ENCODE data around the gene BMPER. TPM values are rescaled to one million over a fixed set of nuclear protein-coding genes. Genes with fewer than 3 reads are reported as not detected.

BMPER gene
- total RNA-seq, 2 experiments from 2014 or later, result not detected

GRCh38 chr7:33901199-33901598 lies 4.1 kb upstream of the BMPER start:
- H3K27me3 Mint-ChIP-seq, result peaks cover 75% of the 10 kb centered on the region
- no peaks in the 10 kb centered on the region for H3K36me3 Mint-ChIP-seq (ENCODE audit: low read depth)
- Histone ChIP-seq H3K4me1 (ENCODE audit: insufficient read depth, low read length) (peaks cover 11% of the 10 kb centered on the region), H3K4me3 (ENCODE audit: low read length) (no peak overlapping the region), H3K27ac (ENCODE audit: low read depth in 1 of 2, low read length in 2 of 2) (no peak overlapping the region), H3K36me3 (ENCODE audit: insufficient read depth, low read length) (no peaks in the 10 kb centered on the region), H3K27me3 (ENCODE audit: control insufficient read depth in 1 of 2, insufficient read depth in 2 of 2, low read length in 2 of 2) (peaks cover 26 to 49% of the 10 kb centered on the region in 2 experiments), H3K9me3 (ENCODE audit: control insufficient read depth in 1 of 2, insufficient read depth in 1 of 2, low read length in 2 of 2) (peaks cover 0 to 4% of the 10 kb centered on the region in 2 experiments)
- H3K27ac Mint-ChIP-seq, result no peak overlapping the region
- intact Hi-C loops (cut with DNase I, micrococcal nuclease), result no loop called here
- DNase-seq, result no peak
- POLR2A ChIA-PET, result no interaction called here
- TF ChIP-seq, protein P1, sequence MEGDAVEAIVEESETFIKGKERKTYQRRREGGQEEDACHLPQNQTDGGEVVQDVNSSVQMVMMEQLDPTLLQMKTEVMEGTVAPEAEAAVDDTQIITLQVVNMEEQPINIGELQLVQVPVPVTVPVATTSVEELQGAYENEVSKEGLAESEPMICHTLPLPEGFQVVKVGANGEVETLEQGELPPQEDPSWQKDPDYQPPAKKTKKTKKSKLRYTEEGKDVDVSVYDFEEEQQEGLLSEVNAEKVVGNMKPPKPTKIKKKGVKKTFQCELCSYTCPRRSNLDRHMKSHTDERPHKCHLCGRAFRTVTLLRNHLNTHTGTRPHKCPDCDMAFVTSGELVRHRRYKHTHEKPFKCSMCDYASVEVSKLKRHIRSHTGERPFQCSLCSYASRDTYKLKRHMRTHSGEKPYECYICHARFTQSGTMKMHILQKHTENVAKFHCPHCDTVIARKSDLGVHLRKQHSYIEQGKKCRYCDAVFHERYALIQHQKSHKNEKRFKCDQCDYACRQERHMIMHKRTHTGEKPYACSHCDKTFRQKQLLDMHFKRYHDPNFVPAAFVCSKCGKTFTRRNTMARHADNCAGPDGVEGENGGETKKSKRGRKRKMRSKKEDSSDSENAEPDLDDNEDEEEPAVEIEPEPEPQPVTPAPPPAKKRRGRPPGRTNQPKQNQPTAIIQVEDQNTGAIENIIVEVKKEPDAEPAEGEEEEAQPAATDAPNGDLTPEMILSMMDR (IDR thresholded peaks at IDR 0.05), result no peak
- H3K9me3 Mint-ChIP-seq, result no peaks in the 10 kb centered on the region
- no peak overlapping the region for H3K4me3 Mint-ChIP-seq
- CTCF ChIA-PET, result no interaction called here
- ATAC-seq (ENCODE audit: poor library complexity), result no peak
- H3K4me1 Mint-ChIP-seq (ENCODE audit: low read depth), result peaks cover 4% of the 10 kb centered on the region

- Mint-ChIP-seq H3K4me3 (no peak overlapping the region), H3K4me1 (ENCODE audit: low read depth) (peaks cover 4% of the 10 kb centered on the region), H3K27ac (no peak overlapping the region), H3K9me3 (no peaks in the 10 kb centered on the region), H3K36me3 (ENCODE audit: low read depth) (no peaks in the 10 kb centered on the region), H3K27me3 (peaks cover 79% of the 10 kb centered on the region)
- Histone ChIP-seq H3K9me3 (ENCODE audit: control insufficient read depth in 1 of 2, insufficient read depth in 1 of 2, low read length in 2 of 2) (peaks cover 0 to 4% of the 10 kb centered on the region in 2 experiments), H3K27ac (ENCODE audit: low read depth in 1 of 2, low read length in 2 of 2) (no peak overlapping the region), H3K4me3 (ENCODE audit: low read length) (no peak overlapping the region), H3K27me3 (ENCODE audit: control insufficient read depth in 1 of 2, insufficient read depth in 2 of 2, low read length in 2 of 2) (peaks cover 26 to 55% of the 10 kb centered on the region in 2 experiments), H3K4me1 (ENCODE audit: insufficient read depth, low read length) (peaks cover 11% of the 10 kb centered on the region), H3K36me3 (ENCODE audit: insufficient read depth, low read length) (no peaks in the 10 kb centered on the region)
- intact Hi-C loops (cut with DNase I, micrococcal nuclease), result no loop called here
- DNase-seq, result no peak
- POLR2A ChIA-PET, result no interaction called here
- no peak for ATAC-seq (ENCODE audit: poor library complexity)
- CTCF ChIA-PET, result no interaction called here
- TF ChIP-seq, protein P1 (IDR thresholded peaks at IDR 0.05), result no peak
These were observed 3.5 kb upstream of the BMPER start for GRCh38 chr7:33901847-33902246.

GRCh38 chr7:33902746-33903145 lies 2.6 kb upstream of the BMPER start:
- ATAC-seq (ENCODE audit: poor library complexity) (no peak), DNase-seq (no peak)
- H3K4me1 ChIP-seq (ENCODE audit: insufficient read depth, low read length), result peaks cover 11% of the 10 kb centered on the region
- peaks cover 0 to 4% of the 10 kb centered on the region in 2 experiments for H3K9me3 ChIP-seq (ENCODE audit: control insufficient read depth in 1 of 2, insufficient read depth in 1 of 2, low read length in 2 of 2)
- H3K27ac ChIP-seq (ENCODE audit: low read depth in 1 of 2, low read length in 2 of 2), result no peak overlapping the region
- no peak overlapping the region for H3K4me3 ChIP-seq (ENCODE audit: low read length)
- Mint-ChIP-seq H3K4me3 (no peak overlapping the region), H3K27ac (no peak overlapping the region), H3K27me3 (peaks cover 81% of the 10 kb centered on the region), H3K36me3 (ENCODE audit: low read depth) (no peaks in the 10 kb centered on the region), H3K4me1 (ENCODE audit: low read depth) (peaks cover 4% of the 10 kb centered on the region), H3K9me3 (no peaks in the 10 kb centered on the region)
- TF ChIP-seq, protein P1 (IDR thresholded peaks at IDR 0.05), result no peak
- H3K36me3 ChIP-seq (ENCODE audit: insufficient read depth, low read length), result no peaks in the 10 kb centered on the region
- intact Hi-C loops (cut with DNase I, micrococcal nuclease), result no loop called here
- ChIA-PET POLR2A (no interaction called here), CTCF (no interaction called here)
- H3K27me3 ChIP-seq (ENCODE audit: control insufficient read depth in 1 of 2, insufficient read depth in 2 of 2, low read length in 2 of 2), result peaks cover 26 to 64% of the 10 kb centered on the region in 2 experiments
